Kidney capillary endothelial cell (primary cell): ENCODE data around the gene PPP4R2.
"Not testable (repeated sequence)": the region's sequence is repeated elsewhere in the genome, so short reads cannot be mapped to it uniquely, and the experiment has no call there.

Experiments
- DNase-seq: peaks from one replicate; pipeline ENCODE4 v3.0.0-alpha.2; 2018; ENCODE audit warnings: low spot score

The PPP4R2 gene

GRCh38 chr3:73026111-73026759 is 29.6 kb downstream of the PPP4R2 start:
- no peak for DNase-seq

GRCh38 chr3:73026760-73027113 is 30.1 kb downstream of the PPP4R2 start:
- no peak for DNase-seq

GRCh38 chr3:73028803-73029202 is 32.2 kb downstream of the PPP4R2 start:
- no peak for DNase-seq

- no peak for DNase-seq
Observed at GRCh38 chr3:73029321-73029796, 32.7 kb downstream of the PPP4R2 start.

GRCh38 chr3:73030073-73030597 is 33.5 kb downstream of the PPP4R2 start:
- DNase-seq: no peak

- DNase-seq: no peak
Observed at GRCh38 chr3:73031573-73032103, 35.0 kb downstream of the PPP4R2 start.

- DNase-seq: no peak
Observed at GRCh38 chr3:73036694-73037591, 40.3 kb downstream of the PPP4R2 start.

GRCh38 chr3:73041537-73041936 is 44.9 kb downstream of the PPP4R2 start:
- no peak for DNase-seq

GRCh38 chr3:73043414-73043813 is 46.8 kb downstream of the PPP4R2 start:
- no peak for DNase-seq

- no peak for DNase-seq
Observed at GRCh38 chr3:73045391-73045790, 48.8 kb downstream of the PPP4R2 start.

GRCh38 chr3:73046195-73046594 is 49.6 kb downstream of the PPP4R2 start:
- DNase-seq: no peak

GRCh38 chr3:73049319-73049718 is 52.7 kb downstream of the PPP4R2 start:
- DNase-seq: no peak

GRCh38 chr3:73052857-73053256 is 56.2 kb downstream of the PPP4R2 start:
- no peak for DNase-seq

GRCh38 chr3:73055583-73055982 is 59.0 kb downstream of the PPP4R2 start:
- no peak for DNase-seq

- peak; percentile 36 for DNase-seq
Observed at GRCh38 chr3:73056014-73056844, 59.6 kb downstream of the PPP4R2 start.

- no peak for DNase-seq
Observed at GRCh38 chr3:73056845-73057150, 60.2 kb downstream of the PPP4R2 start.

GRCh38 chr3:73060302-73060723 is 63.7 kb downstream of the PPP4R2 start:
- no peak for DNase-seq

GRCh38 chr3:73061416-73061815 is 64.8 kb downstream of the PPP4R2 start, which contains the start of gene EBLN2:
Gene EBLN2, plus strand, starts transcription at chr3:73061659. Its CDS starts 423 bp downstream, at chr3:73062082.
- DNase-seq: no peak

- DNase-seq: not testable (repeated sequence)
Observed at GRCh38 chr3:73066243-73066642, 69.6 kb downstream of the PPP4R2 start.

- DNase-seq: no peak
Observed at GRCh38 chr3:73068419-73068818, 71.8 kb downstream of the PPP4R2 start.

GRCh38 chr3:73069187-73069586 is 72.6 kb downstream of the PPP4R2 start:
- DNase-seq: no peak
